ENCODE measurements around the gene ARPC2. TPM values are rescaled to one million over a fixed set of nuclear protein-coding genes. Genes with fewer than 3 reads are reported as not detected.

ARPC2 gene
- total and polyA plus RNA-seq, 2 experiments from 2014 or later = 312 to 436 TPM

GRCh38 chr2:218230882-218231281 is 13.9 kb downstream of the ARPC2 start:
- Histone ChIP-seq H3K27ac (peak overlapping the region; percentile 82), H3K4me3 (no peak overlapping the region), H3K79me2 (peaks cover 44% of the 10 kb centered on the region), H3K9me2 (replicated peaks; ENCODE audit: insufficient read depth) (no peaks in the 10 kb centered on the region), H3K9me3 (ENCODE audit: low read depth) (no peaks in the 10 kb centered on the region), H3K4me1 (ENCODE audit: insufficient read depth) (peaks cover 28% of the 10 kb centered on the region), H3K27me3 (no peaks in the 10 kb centered on the region), H2AFZ (no peak overlapping the region), H4K20me1 (ENCODE audit: insufficient read depth, poor library complexity, severe bottlenecking) (no peaks in the 10 kb centered on the region), H3K36me3 (replicated peaks; ENCODE audit: insufficient read depth, low read depth) (peaks cover 4% of the 10 kb centered on the region), H3K4me2 (peak overlapping the region; percentile 20)
- TF ChIP-seq EZH2 (IDR thresholded peaks at IDR 0.05; ENCODE audit: borderline replicate concordance) (no peak), CTCF (IDR thresholded peaks at IDR 0.05; ENCODE audit: poor library complexity) (peak; percentile 14), EZH2phosphoT487 (IDR thresholded peaks at IDR 0.05; ENCODE audit: low read depth, severe bottlenecking, unreplicated experiment) (no peak)
- WGBS (ENCODE audit: low lambda C conversion rate, missing lambda C conversion rate) = 6% methylated on average over 1 of the region's 1 CpG
- DNase-seq (ENCODE audit: low spot score) = peak; percentile 76

- H3K36me3 ChIP-seq (replicated peaks; ENCODE audit: insufficient read depth, low read depth) = peaks cover 4% of the 10 kb centered on the region
- no peak overlapping the region for H3K4me2 ChIP-seq
- no peaks in the 10 kb centered on the region for H3K9me3 ChIP-seq (ENCODE audit: low read depth)
- 89% methylated on average over 4 of the region's 4 CpGs for WGBS (ENCODE audit: low lambda C conversion rate, missing lambda C conversion rate)
- TF ChIP-seq EZH2 (IDR thresholded peaks at IDR 0.05; ENCODE audit: borderline replicate concordance) = no peak
- TF ChIP-seq EZH2phosphoT487 (IDR thresholded peaks at IDR 0.05; ENCODE audit: low read depth, severe bottlenecking, unreplicated experiment) = no peak
- no peak for TF ChIP-seq CTCF (IDR thresholded peaks at IDR 0.05; ENCODE audit: poor library complexity)
- no peak overlapping the region for H3K27ac ChIP-seq
- H3K4me1 ChIP-seq (ENCODE audit: insufficient read depth) = peaks cover 30% of the 10 kb centered on the region
- peaks cover 38% of the 10 kb centered on the region for H3K79me2 ChIP-seq
- no peak for DNase-seq (ENCODE audit: low spot score)
- no peak overlapping the region for H3K4me3 ChIP-seq
- H3K27me3 ChIP-seq = no peaks in the 10 kb centered on the region
- H4K20me1 ChIP-seq (ENCODE audit: insufficient read depth, poor library complexity, severe bottlenecking) = no peaks in the 10 kb centered on the region
- H3K9me2 ChIP-seq (replicated peaks; ENCODE audit: insufficient read depth) = no peaks in the 10 kb centered on the region
- H2AFZ ChIP-seq = no peak overlapping the region
These were observed 16.6 kb downstream of the ARPC2 start for GRCh38 chr2:218233543-218233942.

GRCh38 chr2:218234521-218234920 is 17.5 kb downstream of the ARPC2 start:
- no peak overlapping the region for H3K4me3 ChIP-seq
- peak overlapping the region; percentile 14 for H3K27ac ChIP-seq
- H2AFZ ChIP-seq = no peak overlapping the region
- no peaks in the 10 kb centered on the region for H3K9me2 ChIP-seq (replicated peaks; ENCODE audit: insufficient read depth)
- H3K4me1 ChIP-seq (ENCODE audit: insufficient read depth) = peaks cover 21% of the 10 kb centered on the region
- no peaks in the 10 kb centered on the region for H4K20me1 ChIP-seq (ENCODE audit: insufficient read depth, poor library complexity, severe bottlenecking)
- H3K4me2 ChIP-seq = no peak overlapping the region
- H3K9me3 ChIP-seq (ENCODE audit: low read depth) = no peaks in the 10 kb centered on the region
- TF ChIP-seq CTCF (IDR thresholded peaks at IDR 0.05; ENCODE audit: poor library complexity) (no peak), EZH2 (IDR thresholded peaks at IDR 0.05; ENCODE audit: borderline replicate concordance) (no peak), EZH2phosphoT487 (IDR thresholded peaks at IDR 0.05; ENCODE audit: low read depth, severe bottlenecking, unreplicated experiment) (no peak)
- H3K36me3 ChIP-seq (replicated peaks; ENCODE audit: insufficient read depth, low read depth) = peaks cover 4% of the 10 kb centered on the region
- no peak for DNase-seq (ENCODE audit: low spot score)
- WGBS (ENCODE audit: low lambda C conversion rate, missing lambda C conversion rate) = 39% methylated on average over 3 of the region's 3 CpGs
- H3K27me3 ChIP-seq = no peaks in the 10 kb centered on the region
- peaks cover 38% of the 10 kb centered on the region for H3K79me2 ChIP-seq

GRCh38 chr2:218235017-218235416 is 18.0 kb downstream of the ARPC2 start:
- no peak for TF ChIP-seq EZH2phosphoT487 (IDR thresholded peaks at IDR 0.05; ENCODE audit: low read depth, severe bottlenecking, unreplicated experiment)
- no peak for TF ChIP-seq CTCF (IDR thresholded peaks at IDR 0.05; ENCODE audit: poor library complexity)
- no peak for TF ChIP-seq EZH2 (IDR thresholded peaks at IDR 0.05; ENCODE audit: borderline replicate concordance)
- Histone ChIP-seq H3K27ac (peak overlapping the region; percentile 14), H3K4me1 (ENCODE audit: insufficient read depth) (peaks cover 16% of the 10 kb centered on the region), H3K4me3 (no peak overlapping the region), H3K9me3 (ENCODE audit: low read depth) (no peaks in the 10 kb centered on the region), H3K9me2 (replicated peaks; ENCODE audit: insufficient read depth) (no peaks in the 10 kb centered on the region), H3K27me3 (no peaks in the 10 kb centered on the region), H3K4me2 (no peak overlapping the region), H3K79me2 (peaks cover 38% of the 10 kb centered on the region), H2AFZ (no peak overlapping the region), H3K36me3 (replicated peaks; ENCODE audit: insufficient read depth, low read depth) (peaks cover 4% of the 10 kb centered on the region), H4K20me1 (ENCODE audit: insufficient read depth, poor library complexity, severe bottlenecking) (no peaks in the 10 kb centered on the region)
- no peak for DNase-seq (ENCODE audit: low spot score)
- WGBS (ENCODE audit: low lambda C conversion rate, missing lambda C conversion rate) = 100% methylated on average over 2 of the region's 2 CpGs

Measured in hepatocyte (in vitro differentiated cells).